DMS 273 (cell line): ENCODE data around the gene RFXANK.
"Not testable (repeated sequence)": the region's sequence is repeated elsewhere in the genome, so short reads cannot be mapped to it uniquely, and the experiment has no call there.

Experiments
- DNase-seq: peaks from one replicate; lab custom pipeline; 2025; ENCODE audit not compliant: unreplicated experiment; lab: John Stamatoyannopoulos, UW

RFXANK gene, protein sequence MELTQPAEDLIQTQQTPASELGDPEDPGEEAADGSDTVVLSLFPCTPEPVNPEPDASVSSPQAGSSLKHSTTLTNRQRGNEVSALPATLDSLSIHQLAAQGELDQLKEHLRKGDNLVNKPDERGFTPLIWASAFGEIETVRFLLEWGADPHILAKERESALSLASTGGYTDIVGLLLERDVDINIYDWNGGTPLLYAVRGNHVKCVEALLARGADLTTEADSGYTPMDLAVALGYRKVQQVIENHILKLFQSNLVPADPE

DNA sequence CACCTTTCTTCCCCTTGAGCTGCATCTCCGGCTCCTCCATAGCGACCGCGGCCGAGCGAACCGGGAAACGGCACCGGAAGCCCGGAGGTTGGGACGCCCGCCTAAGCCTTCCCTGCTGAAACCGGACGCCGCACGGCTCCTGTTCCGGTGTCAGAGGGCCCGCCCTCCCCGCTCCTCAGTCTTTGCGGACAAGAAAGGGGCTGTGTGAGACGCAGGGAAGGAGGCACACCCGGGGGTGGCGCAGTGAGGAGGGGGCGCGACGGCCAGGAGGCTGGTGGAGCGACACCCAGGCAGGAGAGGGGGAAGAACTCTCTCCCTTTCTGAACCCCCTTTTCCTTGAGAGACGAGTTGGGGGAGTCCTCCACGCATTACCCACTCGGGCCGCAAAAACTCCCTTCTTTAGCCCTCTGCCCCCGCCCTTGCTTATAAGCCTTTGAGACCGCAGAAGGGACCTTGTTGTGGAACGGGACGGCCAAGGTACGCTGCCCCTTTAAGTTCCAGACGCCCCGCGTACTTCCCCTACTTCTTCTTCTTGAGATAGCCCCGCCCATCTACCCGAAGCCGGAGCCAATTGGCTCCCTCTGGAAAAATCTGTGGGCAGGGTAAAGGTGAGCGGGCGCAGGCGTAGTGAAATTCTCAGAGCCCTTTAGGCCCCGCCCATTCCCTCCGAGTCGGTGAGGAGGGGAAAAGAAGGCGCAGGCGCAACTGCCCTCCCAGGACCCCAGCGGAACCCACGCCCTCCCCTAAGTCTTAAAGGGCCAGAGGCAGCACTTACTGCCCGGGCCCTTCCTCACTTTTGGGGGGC, at the start of gene RFXANK, which contains the start of gene BORCS8:
Gene RFXANK (plus strand): TSS at position 181 of the 805 bp plus-strand sequence. CDS start 1,689 bp downstream, outside the sequence.
Gene BORCS8 (minus strand): TSS at position 75 of the 805 bp plus-strand sequence. CDS start 35 bp downstream, at position 40.
- DNase-seq = peak; percentile 100

DNA sequence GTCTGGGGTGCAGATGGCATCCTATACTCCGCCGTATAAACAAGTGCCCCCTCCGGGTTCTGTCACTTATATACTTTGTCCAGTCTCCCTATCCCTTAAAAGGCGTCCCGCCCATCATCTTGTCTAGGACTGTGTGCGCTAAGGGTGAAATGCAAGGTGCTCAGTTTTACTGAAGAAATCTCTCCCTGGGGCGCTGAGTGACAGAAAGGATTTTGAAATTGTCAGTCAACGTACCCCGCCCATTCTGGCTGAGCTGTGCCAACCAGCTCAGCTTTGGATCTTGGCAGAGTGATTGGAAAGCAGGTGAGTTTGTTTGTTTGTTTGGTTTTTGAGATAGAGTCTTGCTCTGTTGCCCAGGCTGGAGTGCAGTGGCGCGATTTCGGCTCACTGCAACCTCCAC, 49.7 kb upstream of the RFXANK start:
- DNase-seq = no peak

DNA sequence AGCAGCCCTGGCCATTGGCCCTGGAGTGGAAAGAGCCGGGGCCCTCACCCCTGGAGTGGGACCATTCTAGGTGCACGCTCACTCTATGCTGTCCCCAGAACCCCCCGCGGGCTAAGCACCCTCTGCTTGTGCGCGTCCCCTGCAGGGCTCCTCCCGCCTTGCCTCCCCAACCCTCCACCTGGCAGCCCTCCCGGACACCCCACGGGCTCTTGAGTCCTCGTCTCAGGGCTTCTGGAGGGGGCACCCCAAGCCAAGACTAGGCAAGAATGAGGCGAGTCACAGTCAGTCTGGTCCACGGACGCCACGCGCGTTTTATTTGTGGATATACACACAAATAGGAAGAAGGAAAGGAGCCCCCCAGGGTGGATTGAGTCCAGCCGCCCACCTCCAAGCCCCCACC, 46.8 kb upstream of the RFXANK start:
- DNase-seq = no peak

DNA sequence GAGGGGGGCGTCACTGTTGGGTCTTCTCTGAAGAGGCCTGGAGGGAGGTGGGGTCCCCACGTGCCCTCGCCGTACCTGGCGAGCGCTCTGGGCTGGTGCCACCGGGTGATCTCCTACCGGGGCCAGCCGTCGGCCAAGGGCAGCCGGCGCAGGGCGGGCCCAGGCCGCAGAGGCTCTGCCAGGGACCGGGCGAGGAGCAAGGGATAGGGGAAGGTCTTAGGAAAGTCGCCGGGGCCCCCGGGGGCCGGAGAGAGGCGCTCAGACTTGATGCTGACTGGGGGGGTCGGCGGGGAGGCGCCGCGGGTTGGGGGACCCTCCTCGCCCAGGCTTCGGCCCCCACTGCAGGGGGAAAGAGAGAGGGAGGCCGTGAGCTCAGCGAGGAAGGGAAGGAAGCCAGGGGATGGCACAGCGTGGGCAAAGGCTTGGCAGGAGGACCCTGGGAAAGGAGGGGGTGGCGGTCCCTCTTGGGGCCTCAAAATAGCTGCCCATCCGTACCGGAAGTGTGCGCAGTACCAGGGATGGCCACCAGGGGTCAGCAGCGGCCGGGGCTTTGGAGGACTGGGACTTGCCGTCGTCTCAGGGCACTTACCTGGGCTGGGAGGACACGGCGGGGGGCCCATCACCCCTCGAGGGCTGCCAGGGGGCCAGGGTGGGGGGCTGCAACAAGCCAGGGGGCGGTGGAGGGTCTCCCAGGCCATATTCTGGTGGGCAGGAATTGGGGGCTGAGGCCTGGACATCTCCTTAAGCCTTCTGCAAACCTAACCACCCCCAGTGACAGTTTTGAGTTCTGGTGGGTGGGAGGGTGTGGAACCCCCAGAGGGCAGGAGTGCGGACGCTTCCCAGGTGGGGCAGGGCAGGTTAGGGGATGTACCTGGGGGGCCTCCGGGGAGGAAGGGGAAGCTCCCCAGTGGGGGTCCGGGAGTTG, 46.1 kb upstream of the RFXANK start:
- DNase-seq = peak; percentile 88

DNA sequence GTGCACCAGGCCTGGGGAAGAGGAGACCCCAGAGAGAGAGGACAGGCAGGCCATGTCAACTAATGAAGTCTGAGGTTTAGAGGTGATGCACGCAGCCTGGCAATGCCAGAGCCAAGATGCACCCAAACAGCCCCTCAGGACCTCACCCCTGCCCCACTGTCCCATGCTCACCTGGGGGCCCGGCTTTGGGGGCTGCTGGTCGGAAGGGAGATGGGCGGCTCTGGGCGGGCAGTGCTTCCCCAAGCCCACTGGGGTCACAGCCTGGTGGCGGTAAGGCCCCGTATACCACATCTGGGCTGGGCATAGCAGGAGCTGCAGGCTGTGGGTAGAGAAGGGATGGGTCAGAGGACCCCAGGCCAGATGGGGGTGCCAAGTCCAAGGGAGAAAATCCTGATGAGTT, 45.2 kb upstream of the RFXANK start:
- no peak for DNase-seq

DNA sequence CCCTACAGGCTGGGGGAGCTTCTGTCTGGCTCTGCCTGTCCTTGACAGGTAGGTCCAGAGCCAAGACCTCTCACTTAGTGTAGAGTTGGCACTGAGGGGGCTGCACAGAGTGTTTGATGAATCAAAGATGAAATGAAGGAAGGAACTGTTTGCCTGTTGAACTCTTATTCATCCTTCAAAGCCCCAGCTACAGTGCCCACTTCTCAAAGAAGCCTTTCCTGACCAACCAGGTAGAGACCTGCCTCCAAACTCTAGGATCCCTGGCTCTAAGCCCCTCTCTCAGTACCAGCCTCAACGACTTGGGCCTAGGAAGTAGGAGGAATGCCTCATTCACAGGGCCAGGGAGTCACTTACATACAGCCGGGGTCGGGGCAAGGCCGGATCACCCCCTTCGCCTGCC, 44.7 kb upstream of the RFXANK start:
- DNase-seq = no peak

DNA sequence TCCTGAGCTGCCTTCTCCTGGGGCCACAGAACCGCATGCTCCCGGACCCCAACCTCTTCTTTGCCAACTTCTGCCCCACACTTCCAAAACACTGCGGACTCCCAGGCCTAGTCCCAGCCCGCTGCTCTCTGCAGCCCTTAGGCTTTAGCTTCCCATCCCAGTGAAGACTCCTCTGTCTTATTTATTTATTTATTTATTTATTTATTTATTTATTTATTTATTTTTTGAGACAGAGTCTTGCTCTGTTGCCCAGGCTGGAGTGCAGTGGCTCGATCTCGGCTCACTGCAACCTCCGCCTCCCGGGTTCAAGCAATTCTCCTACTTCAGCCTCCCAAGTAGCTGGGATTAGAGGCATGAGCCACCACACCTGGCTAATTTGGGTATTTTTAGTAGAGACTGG, 43.6 kb upstream of the RFXANK start:
- not testable (repeated sequence) for DNase-seq

DNA sequence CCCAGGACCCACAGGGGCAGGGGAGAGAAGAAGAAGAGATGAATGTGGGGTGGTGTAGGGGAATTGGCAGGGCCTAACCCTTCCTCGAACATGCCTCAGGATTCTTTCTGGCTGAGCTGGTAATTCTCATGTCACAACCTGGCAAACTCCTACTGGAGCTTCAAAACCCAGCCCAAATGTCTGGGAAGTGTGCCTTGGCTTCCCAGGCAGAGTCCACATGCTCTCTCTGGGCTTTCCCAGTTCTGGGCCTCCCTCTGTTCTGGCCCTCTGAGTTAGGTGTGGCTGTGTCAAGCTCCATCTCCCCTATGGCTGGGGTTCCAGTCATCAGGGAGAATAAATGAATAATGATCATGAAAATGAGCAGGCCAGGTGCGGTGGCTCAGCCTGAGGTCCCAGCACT, 42.6 kb upstream of the RFXANK start:
- no peak for DNase-seq

DNA sequence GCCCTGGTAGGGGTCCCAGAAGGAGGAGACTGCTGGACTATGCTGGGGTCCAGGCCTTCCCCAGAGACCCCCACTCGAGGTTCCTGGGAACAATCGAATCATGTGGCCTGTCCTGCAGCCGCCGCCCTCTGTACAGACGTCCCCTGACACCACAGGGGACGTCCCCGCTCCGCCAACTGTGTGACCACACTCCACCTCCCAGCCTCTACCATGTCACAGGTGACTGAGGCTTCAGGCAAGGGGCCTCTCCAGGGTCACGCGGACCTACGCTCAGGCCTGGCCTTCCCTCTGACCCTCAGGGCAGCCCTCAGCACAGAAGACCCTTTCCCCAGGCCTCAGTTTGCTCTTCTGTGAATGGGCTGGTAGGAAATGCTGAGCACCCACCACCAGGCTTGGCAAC, 40.6 kb upstream of the RFXANK start:
- no peak for DNase-seq

DNA sequence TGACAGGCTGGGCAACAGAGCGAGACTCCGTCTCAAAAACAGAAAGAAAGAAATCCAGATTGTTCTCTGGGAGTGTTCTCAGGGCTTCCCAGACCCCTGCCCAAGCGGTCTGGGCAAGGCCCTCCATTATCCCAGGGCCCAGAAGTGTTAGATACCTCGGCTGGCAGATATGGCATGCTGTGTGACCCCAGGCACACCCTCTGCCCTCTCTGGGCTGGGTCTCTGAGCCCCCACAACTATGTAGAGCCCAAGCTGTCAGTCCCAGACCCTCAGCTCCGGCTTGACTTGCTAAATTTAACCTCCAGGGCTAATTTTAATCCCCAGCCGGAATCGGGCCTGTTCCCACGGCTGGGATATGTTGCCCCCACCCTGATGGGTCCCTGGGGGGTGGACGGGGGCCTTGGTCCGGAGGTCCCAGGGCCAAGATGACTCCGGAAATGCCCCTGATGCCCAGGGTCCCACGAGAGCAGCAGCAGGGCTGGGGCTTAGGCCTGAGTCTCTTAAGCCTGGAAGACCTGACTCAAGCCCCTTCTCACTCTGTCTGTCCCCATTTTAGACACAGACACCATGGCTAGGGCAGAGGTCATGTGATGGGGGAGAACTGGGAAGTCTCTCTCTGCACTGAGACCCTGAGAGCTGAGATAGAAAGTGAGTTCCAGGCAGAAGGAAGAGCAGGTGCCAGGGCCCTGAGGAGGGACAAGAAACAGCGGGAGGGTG, 39.2 kb upstream of the RFXANK start:
- DNase-seq = no peak

DNA sequence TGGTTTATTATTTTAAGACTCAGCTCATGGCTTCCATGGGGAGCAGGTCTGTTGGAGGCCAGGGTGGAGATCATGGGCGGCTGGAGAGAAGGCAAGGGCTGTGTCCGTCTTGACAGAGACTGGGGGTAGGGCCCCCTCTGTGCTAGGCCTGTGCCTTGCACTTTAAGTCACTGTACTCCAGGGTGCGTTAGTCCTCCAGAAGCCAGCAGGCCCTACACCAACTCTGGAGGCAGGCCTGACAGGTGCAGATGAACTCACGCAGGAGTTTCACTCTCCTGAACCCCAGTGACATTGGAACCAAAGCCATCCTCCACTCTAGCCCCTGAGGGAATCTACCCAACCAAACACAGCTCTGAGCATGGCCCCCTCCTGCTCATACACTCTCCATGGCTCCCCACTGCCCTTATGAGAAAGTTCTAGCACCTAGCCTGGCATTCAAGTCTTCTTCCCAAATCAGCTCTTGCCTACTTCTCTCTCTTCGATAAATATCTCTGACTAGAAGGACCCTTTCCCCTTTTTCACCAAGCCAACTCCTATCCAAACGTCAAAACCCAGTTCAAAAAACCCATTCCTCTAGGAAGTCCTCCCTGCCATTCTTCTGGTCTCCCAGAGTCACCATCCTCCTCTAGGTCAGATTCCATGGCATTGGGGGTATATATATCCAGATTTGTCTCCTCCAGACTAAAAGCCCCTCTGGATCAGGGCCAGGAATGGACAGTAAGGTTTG, 37.1 kb upstream of the RFXANK start:
- no peak for DNase-seq

DNA sequence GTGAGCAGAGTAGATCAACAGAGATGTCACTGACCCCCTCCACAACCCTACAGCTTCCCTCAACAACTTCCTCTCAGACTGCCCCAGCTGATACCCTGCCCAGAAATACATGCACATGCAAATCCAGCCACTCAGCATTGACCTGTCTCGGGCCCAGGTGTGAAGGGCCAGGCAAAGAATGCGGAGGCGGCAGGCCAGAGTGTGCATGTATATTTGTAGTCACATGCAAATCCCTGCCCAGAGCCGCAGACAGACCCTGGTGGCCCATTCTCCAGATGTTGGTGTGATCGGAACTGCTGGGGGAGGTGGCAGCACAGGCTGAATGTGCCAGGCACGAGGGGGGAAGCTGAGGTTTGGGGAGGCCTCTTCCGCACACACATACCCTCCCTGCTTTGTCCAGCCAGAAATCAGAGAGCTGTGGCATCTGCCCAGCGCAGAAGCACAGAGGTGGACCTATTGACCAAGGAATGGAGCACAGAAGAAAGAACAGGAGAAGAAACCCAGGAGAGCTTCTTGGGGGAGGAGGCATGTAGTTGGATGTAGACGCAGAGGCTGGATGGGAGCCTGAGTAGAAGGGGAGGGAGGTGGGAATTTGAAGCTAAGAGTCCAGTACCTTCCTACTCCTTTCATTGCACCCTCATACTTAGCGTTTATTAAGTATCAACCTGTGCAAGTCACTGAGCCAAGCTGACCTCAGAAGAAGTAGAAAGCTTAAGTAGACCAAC, 36.4 kb upstream of the RFXANK start:
- no peak for DNase-seq

DNA sequence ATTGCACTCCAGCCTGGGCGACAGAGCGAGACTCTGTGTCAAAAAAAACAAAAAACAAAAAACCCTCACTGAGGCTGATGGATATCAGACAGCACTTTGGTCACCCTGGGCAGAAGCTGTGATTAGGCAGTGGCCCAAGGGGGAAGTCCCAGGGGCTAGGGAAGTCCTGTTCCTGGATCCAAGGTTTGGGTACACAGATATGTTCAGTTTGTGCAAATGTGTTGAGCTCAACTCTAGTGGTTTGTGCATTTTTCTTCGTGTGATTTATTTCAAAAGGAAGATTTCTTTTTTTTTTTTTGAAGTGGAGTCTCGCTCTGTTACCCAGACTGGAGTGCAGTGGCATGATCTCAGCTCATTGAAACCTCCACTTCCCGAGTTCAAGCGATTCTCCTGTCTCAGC, 34.2 kb upstream of the RFXANK start:
- no peak for DNase-seq

DNA sequence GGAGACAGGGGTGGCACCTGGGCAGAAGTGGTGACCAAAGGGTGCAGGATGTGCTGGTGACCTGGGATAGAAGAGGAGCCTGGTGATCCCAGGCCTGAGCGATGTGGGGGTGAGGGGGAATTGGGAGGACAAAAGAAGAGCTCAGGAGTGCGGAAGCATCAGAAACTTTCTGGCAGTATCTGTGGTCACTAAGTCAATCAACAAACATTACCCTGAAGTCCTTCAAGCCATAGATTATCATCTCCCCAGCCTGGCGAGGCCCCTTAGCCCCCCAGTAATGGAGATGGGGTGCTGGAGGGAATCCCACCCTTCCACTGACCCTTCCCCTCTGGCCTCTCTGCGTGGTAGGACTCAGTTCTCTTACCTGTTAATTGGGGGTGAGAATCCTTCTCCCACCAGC, 32.5 kb upstream of the RFXANK start:
- DNase-seq = no peak

DNA sequence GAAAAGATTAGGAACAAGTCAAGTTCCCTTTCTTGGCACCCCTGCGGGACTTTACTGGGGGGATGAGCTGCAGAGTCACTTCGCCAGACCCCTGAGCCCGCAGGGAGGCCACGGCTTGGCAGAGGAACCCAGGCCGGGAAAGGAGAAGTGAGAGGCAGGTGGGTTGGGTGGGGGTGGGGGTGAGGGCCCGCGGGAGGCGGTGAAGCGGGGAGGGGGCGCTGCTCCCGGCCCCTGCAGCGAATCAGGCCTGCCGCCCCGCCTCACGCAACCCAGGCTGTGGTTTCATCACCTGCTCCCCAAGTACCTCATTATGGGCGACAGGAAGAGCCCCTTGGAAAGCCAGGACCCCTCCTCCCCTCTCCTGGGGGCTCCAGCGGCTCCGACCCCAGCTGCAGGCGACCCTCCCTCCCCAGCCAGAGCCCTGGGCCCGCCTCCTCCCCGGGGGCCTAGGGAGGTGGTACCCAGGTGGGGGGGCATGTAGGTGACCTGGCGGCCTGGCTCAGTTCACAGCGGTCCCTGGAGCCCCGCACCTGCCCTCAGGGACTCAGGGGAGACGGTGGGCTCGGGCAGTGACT, 31.5 kb upstream of the RFXANK start:
- no peak for DNase-seq

DNA sequence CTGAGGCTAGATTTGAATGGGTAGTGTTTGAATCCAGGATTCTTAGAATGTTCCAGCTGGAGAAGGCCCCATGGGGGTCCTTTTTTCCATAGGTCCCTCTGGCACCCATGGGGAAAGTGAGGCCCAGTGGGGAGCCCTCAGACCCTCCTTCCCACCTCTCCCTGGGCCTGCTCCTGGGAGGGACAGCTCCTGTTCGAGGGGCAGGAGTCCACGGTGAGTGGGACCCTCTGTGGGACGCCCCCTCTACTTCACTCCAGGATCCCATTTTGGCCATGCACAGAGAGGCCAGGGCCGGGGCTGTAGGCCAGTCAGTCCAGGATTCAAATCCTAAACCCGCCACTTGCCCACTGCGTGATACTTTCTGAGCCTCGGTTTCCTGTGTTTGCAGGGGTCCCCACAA, 29.6 kb upstream of the RFXANK start:
- DNase-seq = no peak

DNA sequence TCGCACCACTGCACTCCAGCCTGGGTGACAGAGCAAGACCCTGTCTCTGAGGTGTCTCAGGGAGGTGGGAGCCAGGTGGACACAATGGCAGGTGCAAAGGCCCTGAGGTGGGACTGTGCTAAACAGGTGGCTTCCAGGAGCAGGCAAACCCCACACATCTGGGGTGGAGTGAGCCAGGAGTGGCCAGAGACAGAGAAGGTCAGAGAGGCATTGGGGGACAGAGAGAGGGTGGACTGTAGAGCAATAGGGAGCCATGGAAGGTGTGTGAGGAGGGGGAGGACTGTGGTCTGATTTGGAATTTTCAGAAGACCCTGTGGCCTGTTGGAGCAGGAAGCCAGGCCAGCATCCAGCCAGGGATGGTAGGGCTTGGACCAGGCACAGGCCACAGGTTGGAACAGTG, 26.7 kb upstream of the RFXANK start:
- no peak for DNase-seq

DNA sequence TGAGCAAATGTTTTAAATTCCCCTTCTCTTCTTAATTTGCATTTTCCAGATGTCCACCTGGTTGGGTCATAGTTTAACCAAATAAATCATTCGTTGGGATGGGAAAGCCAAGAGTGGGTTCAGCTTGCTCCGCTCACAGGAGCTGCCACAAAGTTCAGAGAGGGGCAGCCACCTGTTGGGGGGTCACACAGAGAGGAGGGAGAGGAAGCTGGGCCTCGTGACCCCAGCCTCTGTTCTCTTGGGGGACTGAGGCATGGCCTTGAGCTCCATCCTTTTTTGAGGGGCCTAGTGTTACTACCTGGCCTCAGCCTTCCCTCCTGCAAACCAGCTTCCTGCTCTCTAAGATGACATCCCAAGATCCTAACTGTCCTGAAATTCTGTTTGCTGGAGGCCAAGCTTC, 24.4 kb upstream of the RFXANK start:
- no peak for DNase-seq
